ENCODE measurements around the gene UTS2B.

- TF ChIP-seq CTCF (IDR thresholded peaks at IDR 0.05 in 2 of 3, conservative IDR thresholded peaks at IDR 0.05 in 1 of 3; ENCODE audit: insufficient read depth in 2 of 3, low read depth in 1 of 3, low read length in 3 of 3) (no peak), FOXJ2 (tag; IDR thresholded peaks at IDR 0.05) (no peak), ZFX (CRISPR knock-in tag; IDR thresholded peaks at IDR 0.05) (no peak), ZNF274 (IDR thresholded peaks at IDR 0.05; ENCODE audit: borderline replicate concordance, low read depth, low read length) (no peak), KHSRP (IDR thresholded peaks at IDR 0.05) (no peak), LEF1 (IDR thresholded peaks at IDR 0.05) (no peak), ARID3B (CRISPR knock-in tag; IDR thresholded peaks at IDR 0.05; ENCODE audit: borderline replicate concordance) (no peak), ZNF197 (CRISPR knock-in tag; IDR thresholded peaks at IDR 0.05; ENCODE audit: low read depth) (no peak), HCFC1 (IDR thresholded peaks at IDR 0.05; ENCODE audit: low read depth, low read length) (no peak), THRAP3 (IDR thresholded peaks at IDR 0.05; ENCODE audit: borderline replicate concordance) (no peak), POLR2AphosphoS5 (IDR thresholded peaks at IDR 0.05; ENCODE audit: control insufficient read depth, insufficient read depth, low read depth, low read length) (no peak), ZSCAN32 (CRISPR knock-in tag; IDR thresholded peaks at IDR 0.05) (no peak), FOXK2 (conservative IDR thresholded peaks at IDR 0.05 in 1 of 2, IDR thresholded peaks at IDR 0.05 in 1 of 2; ENCODE audit: low read depth in 2 of 2) (no peak)
These were observed 9.1 kb upstream of the UTS2B start for GRCh38 chr3:191339316-191339917.

Measured in K562 (cell line).